ENCODE measurements around the gene VAC14.

DNA sequence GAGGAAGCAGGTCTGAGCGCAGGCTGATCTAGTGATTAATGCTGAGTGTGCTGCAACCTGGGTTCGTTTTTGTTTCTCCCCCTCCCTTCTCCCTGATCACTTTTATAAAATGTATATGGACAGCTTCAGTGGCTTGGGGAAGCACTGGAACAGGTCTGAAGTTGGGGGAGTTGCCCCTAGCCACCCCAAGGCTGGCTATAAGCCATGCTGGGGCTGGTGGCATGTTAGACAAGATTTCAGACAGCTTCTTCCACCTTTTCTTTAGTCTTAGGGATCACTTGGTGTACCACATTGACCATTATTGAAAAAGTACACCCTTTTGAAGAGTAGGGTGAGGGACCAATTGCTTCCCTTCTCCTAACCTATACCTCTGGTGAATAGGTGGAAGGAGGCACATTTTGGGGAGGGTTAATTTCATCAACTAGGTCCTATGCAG lies 3.8 kb upstream of the VAC14 start:
- TF ChIP-seq, protein P1, sequence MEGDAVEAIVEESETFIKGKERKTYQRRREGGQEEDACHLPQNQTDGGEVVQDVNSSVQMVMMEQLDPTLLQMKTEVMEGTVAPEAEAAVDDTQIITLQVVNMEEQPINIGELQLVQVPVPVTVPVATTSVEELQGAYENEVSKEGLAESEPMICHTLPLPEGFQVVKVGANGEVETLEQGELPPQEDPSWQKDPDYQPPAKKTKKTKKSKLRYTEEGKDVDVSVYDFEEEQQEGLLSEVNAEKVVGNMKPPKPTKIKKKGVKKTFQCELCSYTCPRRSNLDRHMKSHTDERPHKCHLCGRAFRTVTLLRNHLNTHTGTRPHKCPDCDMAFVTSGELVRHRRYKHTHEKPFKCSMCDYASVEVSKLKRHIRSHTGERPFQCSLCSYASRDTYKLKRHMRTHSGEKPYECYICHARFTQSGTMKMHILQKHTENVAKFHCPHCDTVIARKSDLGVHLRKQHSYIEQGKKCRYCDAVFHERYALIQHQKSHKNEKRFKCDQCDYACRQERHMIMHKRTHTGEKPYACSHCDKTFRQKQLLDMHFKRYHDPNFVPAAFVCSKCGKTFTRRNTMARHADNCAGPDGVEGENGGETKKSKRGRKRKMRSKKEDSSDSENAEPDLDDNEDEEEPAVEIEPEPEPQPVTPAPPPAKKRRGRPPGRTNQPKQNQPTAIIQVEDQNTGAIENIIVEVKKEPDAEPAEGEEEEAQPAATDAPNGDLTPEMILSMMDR (IDR thresholded peaks at IDR 0.05) = no peak
- TF ChIP-seq ZFX (IDR thresholded peaks at IDR 0.05; ENCODE audit: borderline replicate concordance) = no peak
